HepG2 (cell line): ENCODE measurements around the gene STK36. TPM values are rescaled to one million over a fixed set of nuclear protein-coding genes. Genes with fewer than 3 reads are reported as not detected.
A peak's percentile ranks its signal among the peaks of the same experiment; 100 is the strongest.

Source experiments
- GFI1 ChIP-seq: sonication (generic); formaldehyde crosslinking; IDR thresholded peaks from 2 replicates; pipeline ENCODE4 v1.5.0; 2020; ENCODE audit warnings: missing genetic modification reagents, mild to moderate bottlenecking, borderline replicate concordance
- KLF9 ChIP-seq: IDR thresholded peaks from 2 replicates; pipeline ENCODE4 v1.6.1; 2016; ENCODE audit warnings: low read depth
- MATR3 ChIP-seq: sonication (generic); formaldehyde crosslinking; IDR thresholded peaks from 2 replicates; pipeline ENCODE4 v1.4.0; 2020; ENCODE audit warnings: missing genetic modification reagents
- SAP130 ChIP-seq: IDR thresholded peaks from 2 replicates; pipeline ENCODE4 v1.6.1; 2016; ENCODE audit warnings: low read depth
- SMARCE1 ChIP-seq: fragments of 450-650 bp; IDR thresholded peaks from 2 replicates; pipeline ENCODE4 v1.6.1; 2017; ENCODE audit warnings: borderline replicate concordance
- SMYD3 ChIP-seq: sonication (generic); formaldehyde crosslinking; IDR thresholded peaks from 2 replicates; pipeline ENCODE4 v1.8.1; 2023; ENCODE audit warnings: mild to moderate bottlenecking, missing genetic modification reagents
- SOX6 ChIP-seq, 2 experiments: fragments of 450-650 bp in 1 of 2; sonication (generic) in 1 of 2; formaldehyde crosslinking in 1 of 2; IDR thresholded peaks; 2 replicates each; pipeline versions ENCODE4 v1.4.0 to v1.6.1; 2017 to 2020; ENCODE audit warnings: antibody characterized with exemption in 1 of 2, mild to moderate bottlenecking in 1 of 2, missing genetic modification reagents in 1 of 2
- TMF1 ChIP-seq: sonication (generic); formaldehyde crosslinking; IDR thresholded peaks from 2 replicates; pipeline ENCODE4 v1.8.1; 2022; ENCODE audit warnings: low read depth, missing genetic modification reagents
- ZNF761 ChIP-seq: sonication (generic); formaldehyde crosslinking; conservative IDR thresholded peaks from 2 replicates; pipeline ENCODE4 v1.4.0; 2020; ENCODE audit warnings: mild to moderate bottlenecking, missing genetic modification reagents
- ZNF792 ChIP-seq: IDR thresholded peaks from 2 replicates; pipeline ENCODE4 v1.6.1; 2016
- ZNF891 ChIP-seq: sonication (generic); formaldehyde crosslinking; IDR thresholded peaks from 2 replicates; pipeline ENCODE4 v1.5.0; 2020; ENCODE audit warnings: mild to moderate bottlenecking, missing genetic modification reagents
- polyA plus RNA-seq, 8 experiments: library from polyadenylated mRNA; depleted of rRNA in 3 of 8; stranded (reverse) in 7 of 8; unstranded in 1 of 8; fragments of >200 nt; fragmentation: Illumina TruSeq in 4 of 8; extraction: Trizol in 4 of 8; gene quantifications; 2 replicates each; pipeline versions ENCODE4 v1.2.1 to v1.2.3, GENCODE V29; 2011 to 2016; ENCODE audit warnings: low read depth in 4 of 8, missing spikeins in 1 of 8, mixed read lengths in 1 of 8; ENCODE audit not compliant: insufficient read depth in 1 of 8
- total RNA-seq, 5 experiments: library from RNA; depleted of rRNA; stranded (reverse); fragments of >200 nt; fragmentation: Illumina TruSeq; extraction: Trizol; gene quantifications; 2 replicates each; pipeline ENCODE4 v1.2.3, GENCODE V29; 2016; ENCODE audit warnings: low read depth in 1 of 5
- TF ChIP-seq, protein P1 (sequence below): sonication (generic); formaldehyde crosslinking; IDR thresholded peaks from 2 replicates; pipeline ENCODE4 v1.4.0; 2020; ENCODE audit warnings: missing genetic modification reagents, borderline replicate concordance
- TF ChIP-seq, protein P2 (sequence below): sonication (generic); formaldehyde crosslinking; IDR thresholded peaks from 2 replicates; pipeline ENCODE4 v1.5.0; 2020; ENCODE audit warnings: mild to moderate bottlenecking, missing genetic modification reagents, borderline replicate concordance
- TF ChIP-seq, protein P3 (sequence below): sonication (generic); formaldehyde crosslinking; IDR thresholded peaks from 2 replicates; pipeline ENCODE4 v1.4.0; 2020; ENCODE audit warnings: missing genetic modification reagents, mild to moderate bottlenecking, borderline replicate concordance
- TF ChIP-seq, protein P4 (sequence below): sonication (generic); formaldehyde crosslinking; IDR thresholded peaks from 2 replicates; pipeline ENCODE4 v1.5.0; 2020; ENCODE audit warnings: missing genetic modification reagents
- TF ChIP-seq, protein P5 (sequence below): sonication (generic); formaldehyde crosslinking; conservative IDR thresholded peaks from 2 replicates; pipeline ENCODE4 v1.4.0; 2020; ENCODE audit warnings: missing genetic modification reagents

Gene STK36
- total and polyA plus RNA-seq, 2 of the 13 experiments (the other 11 are each of a cell fraction or from before 2014, with no cell fraction given): 45.9 to 83.5 TPM

DNA sequence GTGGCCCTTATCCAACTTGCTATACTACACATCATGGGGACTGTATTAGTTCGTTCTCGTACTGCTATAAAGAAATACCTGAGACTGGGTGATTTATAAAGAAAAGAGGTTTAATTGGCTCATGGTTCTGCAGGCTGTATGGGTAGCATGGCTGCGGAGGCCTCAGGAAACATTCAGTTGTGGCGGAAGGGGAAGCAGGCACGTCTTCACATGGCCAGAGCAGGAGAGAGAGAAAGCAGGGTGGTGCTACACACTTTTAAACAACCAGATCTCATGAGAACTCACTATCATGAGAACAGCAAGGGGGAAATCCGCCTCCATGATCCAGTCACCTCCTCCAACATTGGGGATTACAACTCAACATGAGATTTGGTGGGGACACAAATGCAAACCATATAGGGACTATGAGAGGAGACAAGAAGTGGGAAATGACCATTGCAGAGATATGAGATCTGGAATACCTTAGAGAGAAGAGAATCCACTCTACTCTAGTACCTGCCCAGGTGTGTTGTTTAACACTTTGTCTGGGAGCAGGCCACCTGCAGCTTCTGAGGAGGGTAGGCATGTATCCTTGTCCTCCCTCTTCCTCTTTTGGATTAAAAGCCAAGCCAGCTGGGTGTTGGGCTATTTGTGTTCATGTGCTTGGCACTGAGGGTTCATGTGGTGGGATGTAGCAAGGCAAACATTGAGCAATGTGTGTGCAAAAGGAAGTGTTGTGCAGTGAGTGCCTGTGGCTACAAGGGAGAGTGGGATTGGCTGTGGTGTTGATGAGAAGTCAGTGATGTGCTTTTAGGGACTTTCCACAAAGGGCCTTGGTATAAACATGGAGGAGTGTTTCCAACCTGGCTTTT lies 61.5 kb downstream of the STK36 start (continued):
- TF ChIP-seq, protein P1, sequence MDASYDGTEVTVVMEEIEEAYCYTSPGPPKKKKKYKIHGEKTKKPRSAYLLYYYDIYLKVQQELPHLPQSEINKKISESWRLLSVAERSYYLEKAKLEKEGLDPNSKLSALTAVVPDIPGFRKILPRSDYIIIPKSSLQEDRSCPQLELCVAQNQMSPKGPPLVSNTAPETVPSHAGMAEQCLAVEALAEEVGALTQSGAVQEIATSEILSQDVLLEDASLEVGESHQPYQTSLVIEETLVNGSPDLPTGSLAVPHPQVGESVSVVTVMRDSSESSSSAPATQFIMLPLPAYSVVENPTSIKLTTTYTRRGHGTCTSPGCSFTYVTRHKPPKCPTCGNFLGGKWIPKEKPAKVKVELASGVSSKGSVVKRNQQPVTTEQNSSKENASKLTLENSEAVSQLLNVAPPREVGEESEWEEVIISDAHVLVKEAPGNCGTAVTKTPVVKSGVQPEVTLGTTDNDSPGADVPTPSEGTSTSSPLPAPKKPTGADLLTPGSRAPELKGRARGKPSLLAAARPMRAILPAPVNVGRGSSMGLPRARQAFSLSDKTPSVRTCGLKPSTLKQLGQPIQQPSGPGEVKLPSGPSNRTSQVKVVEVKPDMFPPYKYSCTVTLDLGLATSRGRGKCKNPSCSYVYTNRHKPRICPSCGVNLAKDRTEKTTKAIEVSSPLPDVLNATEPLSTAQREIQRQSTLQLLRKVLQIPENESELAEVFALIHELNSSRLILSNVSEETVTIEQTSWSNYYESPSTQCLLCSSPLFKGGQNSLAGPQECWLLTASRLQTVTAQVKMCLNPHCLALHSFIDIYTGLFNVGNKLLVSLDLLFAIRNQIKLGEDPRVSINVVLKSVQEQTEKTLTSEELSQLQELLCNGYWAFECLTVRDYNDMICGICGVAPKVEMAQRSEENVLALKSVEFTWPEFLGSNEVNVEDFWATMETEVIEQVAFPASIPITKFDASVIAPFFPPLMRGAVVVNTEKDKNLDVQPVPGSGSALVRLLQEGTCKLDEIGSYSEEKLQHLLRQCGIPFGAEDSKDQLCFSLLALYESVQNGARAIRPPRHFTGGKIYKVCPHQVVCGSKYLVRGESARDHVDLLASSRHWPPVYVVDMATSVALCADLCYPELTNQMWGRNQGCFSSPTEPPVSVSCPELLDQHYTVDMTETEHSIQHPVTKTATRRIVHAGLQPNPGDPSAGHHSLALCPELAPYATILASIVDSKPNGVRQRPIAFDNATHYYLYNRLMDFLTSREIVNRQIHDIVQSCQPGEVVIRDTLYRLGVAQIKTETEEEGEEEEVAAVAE (CRISPR knock-in tag): peak; percentile 99
- TF ChIP-seq KLF9: 0 out of 2 replicates have a peak, but pooled peaks have one; percentile 36
- 0 out of 2 replicates have a peak, but pooled peaks have one; percentile 19 for TF ChIP-seq GFI1 (CRISPR knock-in tag)
- TF ChIP-seq MATR3 (CRISPR knock-in tag): no peak
- TF ChIP-seq, protein P2, sequence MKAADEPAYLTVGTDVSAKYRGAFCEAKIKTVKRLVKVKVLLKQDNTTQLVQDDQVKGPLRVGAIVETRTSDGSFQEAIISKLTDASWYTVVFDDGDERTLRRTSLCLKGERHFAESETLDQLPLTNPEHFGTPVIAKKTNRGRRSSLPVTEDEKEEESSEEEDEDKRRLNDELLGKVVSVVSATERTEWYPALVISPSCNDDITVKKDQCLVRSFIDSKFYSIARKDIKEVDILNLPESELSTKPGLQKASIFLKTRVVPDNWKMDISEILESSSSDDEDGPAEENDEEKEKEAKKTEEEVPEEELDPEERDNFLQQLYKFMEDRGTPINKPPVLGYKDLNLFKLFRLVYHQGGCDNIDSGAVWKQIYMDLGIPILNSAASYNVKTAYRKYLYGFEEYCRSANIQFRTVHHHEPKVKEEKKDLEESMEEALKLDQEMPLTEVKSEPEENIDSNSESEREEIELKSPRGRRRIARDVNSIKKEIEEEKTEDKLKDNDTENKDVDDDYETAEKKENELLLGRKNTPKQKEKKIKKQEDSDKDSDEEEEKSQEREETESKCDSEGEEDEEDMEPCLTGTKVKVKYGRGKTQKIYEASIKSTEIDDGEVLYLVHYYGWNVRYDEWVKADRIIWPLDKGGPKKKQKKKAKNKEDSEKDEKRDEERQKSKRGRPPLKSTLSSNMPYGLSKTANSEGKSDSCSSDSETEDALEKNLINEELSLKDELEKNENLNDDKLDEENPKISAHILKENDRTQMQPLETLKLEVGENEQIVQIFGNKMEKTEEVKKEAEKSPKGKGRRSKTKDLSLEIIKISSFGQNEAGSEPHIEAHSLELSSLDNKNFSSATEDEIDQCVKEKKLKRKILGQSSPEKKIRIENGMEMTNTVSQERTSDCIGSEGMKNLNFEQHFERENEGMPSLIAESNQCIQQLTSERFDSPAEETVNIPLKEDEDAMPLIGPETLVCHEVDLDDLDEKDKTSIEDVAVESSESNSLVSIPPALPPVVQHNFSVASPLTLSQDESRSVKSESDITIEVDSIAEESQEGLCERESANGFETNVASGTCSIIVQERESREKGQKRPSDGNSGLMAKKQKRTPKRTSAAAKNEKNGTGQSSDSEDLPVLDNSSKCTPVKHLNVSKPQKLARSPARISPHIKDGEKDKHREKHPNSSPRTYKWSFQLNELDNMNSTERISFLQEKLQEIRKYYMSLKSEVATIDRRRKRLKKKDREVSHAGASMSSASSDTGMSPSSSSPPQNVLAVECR (CRISPR knock-in tag): peak; percentile 71; the same call in 1 of the 2 replicates
- TF ChIP-seq ZNF761 (CRISPR knock-in tag): no peak; the same call in 1 of the 2 replicates
- peak; percentile 89; the same call in 1 of the 2 replicates for TF ChIP-seq ZNF792
- TF ChIP-seq, protein P3, sequence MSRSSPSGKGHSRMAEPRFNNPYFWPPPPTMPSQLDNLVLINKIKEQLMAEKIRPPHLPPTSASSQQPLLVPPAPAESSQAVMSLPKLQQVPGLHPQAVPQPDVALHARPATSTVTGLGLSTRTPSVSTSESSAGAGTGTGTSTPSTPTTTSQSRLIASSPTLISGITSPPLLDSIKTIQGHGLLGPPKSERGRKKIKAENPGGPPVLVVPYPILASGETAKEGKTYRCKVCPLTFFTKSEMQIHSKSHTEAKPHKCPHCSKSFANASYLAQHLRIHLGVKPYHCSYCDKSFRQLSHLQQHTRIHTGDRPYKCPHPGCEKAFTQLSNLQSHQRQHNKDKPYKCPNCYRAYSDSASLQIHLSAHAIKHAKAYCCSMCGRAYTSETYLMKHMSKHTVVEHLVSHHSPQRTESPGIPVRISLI: 0 out of 2 replicates have a peak, but pooled peaks have one; percentile 39
- no peak for TF ChIP-seq SOX6 (IDR thresholded peaks at IDR 0.05)
- peak; percentile 86 for TF ChIP-seq SOX6 (CRISPR knock-in tag; IDR thresholded peaks at IDR 0.05)
- no peak for TF ChIP-seq ZNF891 (CRISPR knock-in tag)
- TF ChIP-seq, protein P4, sequence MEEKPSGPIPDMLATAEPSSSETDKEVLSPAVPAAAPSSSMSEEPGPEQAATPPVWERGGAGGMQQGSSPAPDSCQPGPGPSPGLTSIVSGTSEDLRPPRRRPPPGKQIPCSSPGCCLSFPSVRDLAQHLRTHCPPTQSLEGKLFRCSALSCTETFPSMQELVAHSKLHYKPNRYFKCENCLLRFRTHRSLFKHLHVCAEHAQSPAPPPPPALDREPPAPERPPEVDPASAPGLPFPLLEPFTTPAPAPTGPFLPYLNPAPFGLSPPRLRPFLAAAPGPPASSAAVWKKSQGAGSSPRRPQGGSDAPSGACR: 0 out of 2 replicates have a peak, but pooled peaks have one; percentile 78
- TF ChIP-seq TMF1: 0 out of 2 replicates have a peak, but pooled peaks have one; percentile 42
- TF ChIP-seq SMYD3 (CRISPR knock-in tag): 0 out of 2 replicates have a peak, but pooled peaks have one; percentile 52
- no peak for TF ChIP-seq SMARCE1
- TF ChIP-seq SAP130 (CRISPR knock-in tag): peak; percentile 90
- TF ChIP-seq, protein P5, sequence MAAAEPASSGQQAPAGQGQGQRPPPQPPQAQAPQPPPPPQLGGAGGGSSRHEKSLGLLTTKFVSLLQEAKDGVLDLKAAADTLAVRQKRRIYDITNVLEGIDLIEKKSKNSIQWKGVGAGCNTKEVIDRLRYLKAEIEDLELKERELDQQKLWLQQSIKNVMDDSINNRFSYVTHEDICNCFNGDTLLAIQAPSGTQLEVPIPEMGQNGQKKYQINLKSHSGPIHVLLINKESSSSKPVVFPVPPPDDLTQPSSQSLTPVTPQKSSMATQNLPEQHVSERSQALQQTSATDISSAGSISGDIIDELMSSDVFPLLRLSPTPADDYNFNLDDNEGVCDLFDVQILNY (CRISPR knock-in tag): no peak
